Activated CD4-positive, alpha-beta memory T cell treated with anti-CD3 and anti-CD28 coated beads for 36 hours (primary cell): ENCODE results near the gene GABRB3. TPM values are rescaled to one million over a fixed set of nuclear protein-coding genes. Genes with fewer than 3 reads are reported as not detected.

Source experiments
- total RNA-seq, 2 experiments: library from RNA; stranded (reverse); gene quantifications; one replicate each; pipeline ENCODE4 v1.2.3, GENCODE V29; 2021

GABRB3 gene
- total RNA-seq, 2 experiments from 2014 or later: 0.12 to 0.17 TPM

Other genes with a start within 250 kb of the GABRB3 start
- not detected for gene GABRA5, start 94.0 kb upstream of the GABRB3 start, total RNA-seq
- gene GABRG3, start 198.1 kb upstream of the GABRB3 start, total RNA-seq: not detected